Activated CD4-positive, alpha-beta memory T cell treated with anti-CD3 and anti-CD28 coated beads, Interleukin-2, amount 10 ng/mL, durations not matched to agents 7 days and 5 days (primary cell): ENCODE results near the gene GAL3ST2. TPM values are rescaled to one million over a fixed set of nuclear protein-coding genes. Genes with fewer than 3 reads are reported as not detected.
A peak's percentile ranks its signal among the peaks of the same experiment; 100 is the strongest.

Source experiments
- CTCF ChIA-PET: fragments of 350-600 bp; sonication (Branson Sonifier 250); formaldehyde crosslinking; loops from one replicate; lab custom pipeline; 2021; ENCODE audit warnings: antibody characterized with exemption, inconsistent platforms; lab: Charles Lee
- POLR2A ChIA-PET: fragments of 350-600 bp; sonication (Branson Sonifier 250); formaldehyde crosslinking; loops from one replicate; lab custom pipeline; 2021; ENCODE audit warnings: antibody characterized with exemption; lab: Charles Lee
- DNase-seq: peaks from one replicate; pipeline ENCODE4 v3.0.0-alpha.2; 2020
- H3K27ac Mint-ChIP-seq: one replicate; pipeline ENCODE4 v1.8.0; 2021; ENCODE audit warnings: mild to moderate bottlenecking, mixed read lengths
- H3K27me3 Mint-ChIP-seq: one replicate; pipeline ENCODE4 v1.8.0; 2021; ENCODE audit warnings: mixed read lengths
- H3K36me3 Mint-ChIP-seq: one replicate; pipeline ENCODE4 v1.8.0; 2021; ENCODE audit warnings: low read depth, mixed read lengths
- H3K4me1 Mint-ChIP-seq: one replicate; pipeline ENCODE4 v1.8.0; 2021; ENCODE audit warnings: mixed read lengths
- H3K4me3 Mint-ChIP-seq: one replicate; pipeline ENCODE4 v1.8.0; 2021; ENCODE audit warnings: mild to moderate bottlenecking, mixed read lengths
- H3K9me3 Mint-ChIP-seq: one replicate; pipeline ENCODE4 v1.8.0; 2021; ENCODE audit warnings: mixed read lengths
- total RNA-seq, 2 experiments: library from RNA; stranded (reverse); gene quantifications; one replicate each; pipeline ENCODE4 v1.2.3, GENCODE V29; 2021

GAL3ST2 gene
- total RNA-seq, 2 experiments from 2014 or later: 0.23 to 0.58 TPM

DNA sequence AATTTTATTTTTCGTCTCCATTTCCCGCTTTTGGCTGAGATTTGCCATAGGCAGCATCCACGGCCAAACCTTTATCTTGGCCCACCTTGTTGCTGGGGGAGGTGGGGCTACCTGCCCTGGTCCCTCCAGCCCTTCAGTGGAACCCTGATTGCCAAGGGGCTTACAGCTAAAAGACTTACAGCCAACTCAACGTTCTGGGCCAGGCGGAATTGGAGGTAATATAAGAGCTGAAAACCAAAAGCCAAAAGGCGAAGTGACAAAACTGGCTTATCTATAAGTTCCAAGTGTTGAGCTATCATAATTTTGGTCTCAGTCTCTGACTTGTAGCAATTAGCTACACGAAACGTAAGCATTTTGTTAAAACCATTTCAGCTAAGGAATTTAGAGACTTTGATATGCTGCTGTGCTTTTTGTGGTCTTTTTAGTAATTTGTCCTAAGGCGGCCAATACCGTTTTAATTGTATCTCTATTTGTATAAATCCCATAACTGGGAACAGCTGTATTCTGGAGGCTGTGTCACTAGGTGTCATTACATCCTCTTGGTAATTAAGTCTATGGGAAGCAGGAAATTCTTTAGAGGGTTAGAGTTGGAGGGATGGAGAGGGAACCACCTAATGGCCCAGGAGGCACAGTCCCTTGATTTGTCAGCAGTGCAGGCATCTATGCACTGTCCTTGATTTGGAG lies 58.0 kb downstream of the GAL3ST2 start:
- Mint-ChIP-seq H3K4me3 (no peak overlapping the region), H3K9me3 (peaks cover 3% of the 10 kb centered on the region), H3K36me3 (no peaks in the 10 kb centered on the region), H3K4me1 (peaks cover 8% of the 10 kb centered on the region), H3K27ac (no peak overlapping the region), H3K27me3 (peaks cover 72% of the 10 kb centered on the region)
- ChIA-PET CTCF (interaction anchor here (1.2 kb wide), 1 partner anchor 10 kb away, joined by 3 read pairs; no protein-coding TSS in a partner anchor), POLR2A (interaction anchor here (0.8 kb wide), 1 partner anchor 10 kb away, joined by 3 read pairs; no protein-coding TSS in a partner anchor)
- DNase-seq: peak; percentile 14

GRCh38 chr2:241835611-241836010 lies 59.0 kb downstream of the GAL3ST2 start:
- Mint-ChIP-seq H3K27me3 (peaks cover 69% of the 10 kb centered on the region), H3K9me3 (no peaks in the 10 kb centered on the region), H3K27ac (no peak overlapping the region), H3K4me1 (peaks cover 8% of the 10 kb centered on the region), H3K36me3 (no peaks in the 10 kb centered on the region), H3K4me3 (no peak overlapping the region)
- CTCF ChIA-PET: interaction anchor here (1.2 kb wide), 1 partner anchor 9 kb away, joined by 3 read pairs; no protein-coding TSS in a partner anchor
- POLR2A ChIA-PET: no interaction called here
- DNase-seq: peak; percentile 16

DNA sequence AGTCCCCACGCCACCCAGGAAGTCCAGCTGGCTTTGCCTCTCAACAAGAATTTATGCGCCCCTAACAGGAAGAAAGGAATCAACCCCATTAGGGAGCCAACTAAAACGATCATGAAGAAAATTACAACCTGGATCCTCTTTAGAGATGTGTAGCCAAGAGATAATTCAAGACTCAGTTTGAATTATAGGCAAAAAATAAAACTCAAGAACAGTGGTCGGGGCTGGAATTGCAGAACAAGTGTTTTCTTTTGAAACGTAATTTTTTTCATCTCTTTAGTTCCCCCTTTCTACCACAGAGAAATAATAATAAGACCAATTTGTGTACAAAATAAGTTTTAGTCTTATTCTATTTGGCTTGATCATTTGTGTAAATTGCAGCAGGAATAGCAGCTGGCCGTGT lies 59.7 kb downstream of the GAL3ST2 start:
- peaks cover 8% of the 10 kb centered on the region for H3K4me1 Mint-ChIP-seq
- no peaks in the 10 kb centered on the region for H3K9me3 Mint-ChIP-seq
- ChIA-PET POLR2A (no interaction called here), CTCF (interaction anchor here (0.9 to 1.2 kb wide), 3 partner anchors 8 to 73 kb away, joined by 3 read pairs; no protein-coding TSS in a partner anchor)
- peaks cover 68% of the 10 kb centered on the region for H3K27me3 Mint-ChIP-seq
- H3K36me3 Mint-ChIP-seq: no peaks in the 10 kb centered on the region
- no peak overlapping the region for H3K4me3 Mint-ChIP-seq
- H3K27ac Mint-ChIP-seq: no peak overlapping the region
- no peak for DNase-seq

GRCh38 chr2:241837197-241837965 lies 60.8 kb downstream of the GAL3ST2 start:
- Mint-ChIP-seq H3K4me1 (peaks cover 8% of the 10 kb centered on the region), H3K27me3 (peaks cover 62% of the 10 kb centered on the region), H3K36me3 (no peaks in the 10 kb centered on the region), H3K9me3 (no peaks in the 10 kb centered on the region), H3K4me3 (no peak overlapping the region), H3K27ac (no peak overlapping the region)
- ChIA-PET POLR2A (interaction anchor here (1.0 kb wide), 1 partner anchor 23 kb away, joined by 3 read pairs; no protein-coding TSS in a partner anchor), CTCF (interaction anchor here (0.7 to 1.0 kb wide), 3 partner anchors 31 to 74 kb away, joined by 3 read pairs; no protein-coding TSS in a partner anchor)
- peak; percentile 7 for DNase-seq

DNA sequence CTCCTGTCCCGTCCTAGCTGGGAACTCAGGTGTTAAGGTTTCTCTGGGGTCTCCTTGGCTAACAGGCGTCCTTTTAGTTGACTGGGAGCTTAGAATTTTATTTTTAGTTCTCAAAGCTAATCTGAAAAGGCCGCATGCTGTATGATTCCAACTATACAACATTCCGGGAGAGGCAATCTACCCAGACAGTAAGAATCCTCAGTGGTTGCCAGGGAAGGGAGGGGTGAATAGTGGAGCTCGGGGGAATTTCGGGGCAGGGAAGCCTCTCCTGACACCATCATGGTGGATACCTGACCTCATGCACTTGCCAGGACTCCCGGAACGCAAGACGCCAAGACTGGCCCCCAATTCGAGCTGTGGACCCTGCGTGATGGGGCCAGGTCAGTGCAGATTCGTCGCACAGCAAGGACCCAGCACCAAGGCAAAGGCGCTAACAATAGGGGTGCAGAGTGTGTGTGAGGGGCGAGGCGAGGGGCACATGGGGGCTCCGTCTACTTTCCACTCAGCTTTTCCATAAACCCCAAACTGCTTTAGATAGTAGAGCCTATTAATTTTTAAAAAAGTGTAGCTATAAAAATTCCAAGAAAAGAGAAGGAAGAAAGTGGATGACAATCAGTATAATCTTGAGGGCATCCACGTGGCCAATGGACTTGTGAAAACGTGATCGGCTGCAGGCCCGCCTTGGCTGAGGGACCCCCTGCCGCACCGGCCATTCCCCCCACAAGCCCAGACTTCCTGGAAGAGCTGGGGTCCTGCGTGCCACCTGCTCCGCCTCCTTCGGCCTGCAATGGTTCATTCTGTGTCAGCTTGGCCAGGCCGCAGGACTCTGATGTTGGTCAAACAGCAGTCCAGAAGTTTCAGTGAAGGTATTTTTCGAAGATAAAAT lies 64.8 kb downstream of the GAL3ST2 start:
- Mint-ChIP-seq H3K36me3 (peaks cover 4% of the 10 kb centered on the region), H3K4me1 (peaks cover 32% of the 10 kb centered on the region)
- CTCF ChIA-PET: no interaction called here

DNA sequence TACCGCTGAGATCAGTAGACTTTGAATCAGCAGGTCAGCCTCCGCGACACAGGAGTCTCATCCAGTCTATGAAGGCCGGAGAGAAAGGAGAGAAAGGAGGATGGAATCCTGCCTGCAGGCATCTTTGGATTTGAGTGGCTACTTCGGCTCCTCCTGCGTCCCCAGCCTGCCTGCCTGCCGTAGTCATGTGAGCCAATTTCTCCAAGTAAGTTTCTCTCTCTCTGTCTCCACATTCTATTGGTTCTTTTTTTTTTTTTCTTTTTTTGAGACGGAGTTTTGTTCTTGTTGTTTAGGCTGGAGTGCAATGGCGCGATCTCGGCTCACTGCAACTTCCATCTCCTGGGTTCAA lies 65.4 kb downstream of the GAL3ST2 start:
- peaks cover 53% of the 10 kb centered on the region for H3K27me3 Mint-ChIP-seq

More for the DNA sequence above, 64.8 kb downstream of the GAL3ST2 start:
- no peak overlapping the region for H3K4me3 Mint-ChIP-seq
- POLR2A ChIA-PET: interaction anchor here (0.9 to 1.7 kb wide), 3 partner anchors 27 to 78 kb away, joined by 3 to 7 read pairs (median 4); no protein-coding TSS in a partner anchor
- peak; percentile 12 for DNase-seq
- no peaks in the 10 kb centered on the region for H3K9me3 Mint-ChIP-seq
- H3K27me3 Mint-ChIP-seq: peaks cover 56% of the 10 kb centered on the region
- no peak overlapping the region for H3K27ac Mint-ChIP-seq

GRCh38 chr2:241842620-241843211 lies 66.1 kb downstream of the GAL3ST2 start:
- Mint-ChIP-seq H3K4me1 (peaks cover 35% of the 10 kb centered on the region), H3K36me3 (peaks cover 4% of the 10 kb centered on the region), H3K27me3 (peaks cover 46% of the 10 kb centered on the region), H3K4me3 (peak overlapping the region; percentile 59), H3K9me3 (no peaks in the 10 kb centered on the region), H3K27ac (peak overlapping the region; percentile 32)
- ChIA-PET CTCF (no interaction called here), POLR2A (interaction anchor here (0.7 to 1.7 kb wide), 3 partner anchors 26 to 141 kb away, joined by 3 to 4 read pairs (median 3); partner anchors contain the start of gene ING5)
- DNase-seq: peak; percentile 62

More for the DNA sequence above, 65.4 kb downstream of the GAL3ST2 start:
- Mint-ChIP-seq H3K9me3 (no peaks in the 10 kb centered on the region), H3K4me3 (no peak overlapping the region), H3K27ac (no peak overlapping the region), H3K4me1 (peaks cover 35% of the 10 kb centered on the region), H3K36me3 (peaks cover 4% of the 10 kb centered on the region)
- CTCF ChIA-PET: no interaction called here
- POLR2A ChIA-PET: interaction anchor here (1.7 kb wide), 1 partner anchor 27 kb away, joined by 4 read pairs; no protein-coding TSS in a partner anchor
- no peak for DNase-seq

GRCh38 chr2:241843321-241844065 lies 66.9 kb downstream of the GAL3ST2 start:
- DNase-seq: peak; percentile 16
- H3K4me1 Mint-ChIP-seq: peaks cover 35% of the 10 kb centered on the region
- peaks cover 39% of the 10 kb centered on the region for H3K27me3 Mint-ChIP-seq
- H3K27ac Mint-ChIP-seq: peak overlapping the region; percentile 32
- H3K9me3 Mint-ChIP-seq: no peaks in the 10 kb centered on the region
- peaks cover 4% of the 10 kb centered on the region for H3K36me3 Mint-ChIP-seq
- CTCF ChIA-PET: interaction anchor here (0.6 to 1.3 kb wide), 5 partner anchors 13 to 801 kb away, joined by 3 to 5 read pairs (median 4); partner anchors contain the start of gene DTYMK
- POLR2A ChIA-PET: interaction anchor here (0.7 to 3.3 kb wide), 7 partner anchors 16 to 157 kb away, joined by 3 to 26 read pairs (median 5); partner anchors contain the start of genes DTYMK, ING5 and PDCD1
- H3K4me3 Mint-ChIP-seq: peak overlapping the region; percentile 59

- Mint-ChIP-seq H3K9me3 (no peaks in the 10 kb centered on the region), H3K4me1 (peaks cover 35% of the 10 kb centered on the region), H3K4me3 (peak overlapping the region; percentile 68), H3K27ac (peak overlapping the region; percentile 63), H3K27me3 (peaks cover 36% of the 10 kb centered on the region), H3K36me3 (peaks cover 4% of the 10 kb centered on the region)
- ChIA-PET CTCF (interaction anchor here (0.6 to 2.3 kb wide), 10 partner anchors 9 to 802 kb away, joined by 3 to 12 read pairs (median 4); partner anchors contain the start of genes D2HGDH and DTYMK), POLR2A (interaction anchor here (0.7 to 3.3 kb wide), 9 partner anchors 9 to 157 kb away, joined by 3 to 26 read pairs (median 5); partner anchors contain the start of genes DTYMK and PDCD1)
- peak; percentile 87 for DNase-seq
Observed at GRCh38 chr2:241844066-241844728, 67.6 kb downstream of the GAL3ST2 start.

- peaks cover 35% of the 10 kb centered on the region for H3K4me1 Mint-ChIP-seq
- peaks cover 32% of the 10 kb centered on the region for H3K27me3 Mint-ChIP-seq
- peak; percentile 14 for DNase-seq
- peak overlapping the region; percentile 21 for H3K27ac Mint-ChIP-seq
- ChIA-PET POLR2A (interaction anchor here (0.7 to 3.3 kb wide), 10 partner anchors 10 to 158 kb away, joined by 3 to 26 read pairs (median 4); partner anchors contain the start of genes D2HGDH, DTYMK and PDCD1), CTCF (interaction anchor here (0.7 to 2.3 kb wide), 9 partner anchors 9 to 158 kb away, joined by 3 to 12 read pairs (median 4); partner anchors contain the start of genes D2HGDH, DTYMK and PDCD1)
- no peaks in the 10 kb centered on the region for H3K9me3 Mint-ChIP-seq
- peak overlapping the region; percentile 68 for H3K4me3 Mint-ChIP-seq
- peaks cover 4% of the 10 kb centered on the region for H3K36me3 Mint-ChIP-seq
Observed at GRCh38 chr2:241844831-241845578, 68.4 kb downstream of the GAL3ST2 start.
